ENCODE measurements around the gene SLC6A6. TPM values are rescaled to one million over a fixed set of nuclear protein-coding genes. Genes with fewer than 3 reads are reported as not detected.

Gene SLC6A6
- total and polyA plus RNA-seq, 8 donors = 14.0 to 134 (median 20.8) TPM

- H3K4me1 ChIP-seq = peaks cover 6 to 54% of the 10 kb centered on the region in 2 donors
- TF ChIP-seq, protein P1, sequence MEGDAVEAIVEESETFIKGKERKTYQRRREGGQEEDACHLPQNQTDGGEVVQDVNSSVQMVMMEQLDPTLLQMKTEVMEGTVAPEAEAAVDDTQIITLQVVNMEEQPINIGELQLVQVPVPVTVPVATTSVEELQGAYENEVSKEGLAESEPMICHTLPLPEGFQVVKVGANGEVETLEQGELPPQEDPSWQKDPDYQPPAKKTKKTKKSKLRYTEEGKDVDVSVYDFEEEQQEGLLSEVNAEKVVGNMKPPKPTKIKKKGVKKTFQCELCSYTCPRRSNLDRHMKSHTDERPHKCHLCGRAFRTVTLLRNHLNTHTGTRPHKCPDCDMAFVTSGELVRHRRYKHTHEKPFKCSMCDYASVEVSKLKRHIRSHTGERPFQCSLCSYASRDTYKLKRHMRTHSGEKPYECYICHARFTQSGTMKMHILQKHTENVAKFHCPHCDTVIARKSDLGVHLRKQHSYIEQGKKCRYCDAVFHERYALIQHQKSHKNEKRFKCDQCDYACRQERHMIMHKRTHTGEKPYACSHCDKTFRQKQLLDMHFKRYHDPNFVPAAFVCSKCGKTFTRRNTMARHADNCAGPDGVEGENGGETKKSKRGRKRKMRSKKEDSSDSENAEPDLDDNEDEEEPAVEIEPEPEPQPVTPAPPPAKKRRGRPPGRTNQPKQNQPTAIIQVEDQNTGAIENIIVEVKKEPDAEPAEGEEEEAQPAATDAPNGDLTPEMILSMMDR (IDR thresholded peaks at IDR 0.05) = no peak
- no peaks in the 10 kb centered on the region for H3K9me3 ChIP-seq
- intact Hi-C loops (cut with DNase I) = no loop called here
- no peak for ATAC-seq
- DNase-seq = no peak
- no peaks in the 10 kb centered on the region for H3K36me3 ChIP-seq
- no peaks in the 10 kb centered on the region for H3K27me3 ChIP-seq
- no peak overlapping the region for H3K4me3 ChIP-seq
- peak overlapping the region in 1 of 2 donors; percentile 87 for H3K27ac ChIP-seq
These were observed 25.2 kb upstream of the SLC6A6 start for GRCh38 chr3:14377044-14377837.

- Histone ChIP-seq H3K4me3 (no peak overlapping the region), H3K9me3 (no peaks in the 10 kb centered on the region), H3K27me3 (no peaks in the 10 kb centered on the region), H3K36me3 (no peaks in the 10 kb centered on the region), H3K27ac (peak overlapping the region in 1 of 2 donors; percentile 87), H3K4me1 (peaks cover 3 to 48% of the 10 kb centered on the region in 2 donors)
- TF ChIP-seq, protein P1 (IDR thresholded peaks at IDR 0.05) = no peak
- ATAC-seq = peak; percentile 65
- DNase-seq = peak in 2 of 4 donors; percentile 73 to 83
- intact Hi-C loops (cut with DNase I) = no loop called here
These were observed 24.6 kb upstream of the SLC6A6 start for GRCh38 chr3:14377838-14378169.

DNA sequence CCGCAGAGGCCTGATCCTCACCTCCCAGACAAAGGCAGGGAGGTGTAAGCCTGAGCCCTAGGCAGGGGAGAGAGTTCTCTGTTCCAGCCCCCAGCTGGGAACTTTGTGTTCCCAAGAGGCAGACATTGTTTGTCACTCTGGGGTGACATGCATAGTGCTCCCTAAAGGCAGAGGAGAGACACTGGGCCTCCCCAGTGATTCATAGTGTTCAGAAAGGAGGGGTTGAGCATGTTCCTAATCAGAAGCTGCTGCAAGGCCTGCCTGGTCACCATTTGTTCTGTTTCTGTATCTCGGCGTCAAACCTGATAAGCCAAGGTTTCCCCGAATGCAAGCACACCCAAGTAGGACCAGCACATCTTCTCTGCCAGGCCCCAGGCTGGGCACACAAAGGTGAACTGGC is 24.0 kb upstream of the SLC6A6 start:
- Histone ChIP-seq H3K27ac (peak overlapping the region in 1 of 2 donors; percentile 87), H3K9me3 (no peaks in the 10 kb centered on the region), H3K4me3 (no peak overlapping the region), H3K4me1 (peaks cover 3 to 42% of the 10 kb centered on the region in 2 donors), H3K36me3 (no peaks in the 10 kb centered on the region), H3K27me3 (no peaks in the 10 kb centered on the region)
- TF ChIP-seq, protein P1 (IDR thresholded peaks at IDR 0.05) = no peak
- no peak for ATAC-seq
- DNase-seq = peak in 1 of 4 donors; percentile 12
- intact Hi-C loops (cut with DNase I) = no loop called here

DNA sequence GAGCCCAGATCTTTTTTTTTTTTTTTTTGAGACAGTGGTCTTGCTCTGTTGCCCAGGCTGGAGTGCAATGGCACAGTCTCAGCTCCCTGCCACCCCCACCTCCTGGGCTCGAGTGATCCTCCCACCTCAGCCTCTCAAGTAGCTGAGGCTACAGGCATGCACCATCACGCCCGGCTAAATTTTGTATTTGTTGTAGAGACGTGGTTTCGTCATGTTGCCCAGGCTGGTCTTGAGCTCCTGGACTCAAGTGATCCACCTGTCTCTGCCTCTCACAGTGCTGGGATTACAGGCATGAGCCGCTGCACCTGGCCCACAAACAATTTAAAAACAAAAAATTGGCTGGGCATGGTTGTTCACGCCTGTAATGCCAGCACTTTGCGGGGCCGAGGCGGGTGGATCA is 22.6 kb upstream of the SLC6A6 start:
- H3K9me3 ChIP-seq = no peaks in the 10 kb centered on the region
- ATAC-seq (no peak), DNase-seq (peak in 1 of 4 donors; percentile 31)
- no peaks in the 10 kb centered on the region for H3K27me3 ChIP-seq
- peaks cover 3 to 48% of the 10 kb centered on the region in 2 donors for H3K4me1 ChIP-seq
- TF ChIP-seq, protein P1 (IDR thresholded peaks at IDR 0.05) = no peak
- H3K27ac ChIP-seq = no peak overlapping the region
- no peaks in the 10 kb centered on the region for H3K36me3 ChIP-seq
- intact Hi-C loops (cut with DNase I) = no loop called here
- H3K4me3 ChIP-seq = no peak overlapping the region

GRCh38 chr3:14386254-14386653 is 16.2 kb upstream of the SLC6A6 start:
- no peaks in the 10 kb centered on the region for H3K9me3 ChIP-seq
- peaks cover 1 to 38% of the 10 kb centered on the region in 2 donors for H3K4me1 ChIP-seq
- intact Hi-C loops (cut with DNase I) = no loop called here
- H3K27me3 ChIP-seq = no peaks in the 10 kb centered on the region
- H3K27ac ChIP-seq = no peak overlapping the region
- no peak for DNase-seq
- no peak overlapping the region for H3K4me3 ChIP-seq
- TF ChIP-seq, protein P1 (IDR thresholded peaks at IDR 0.05) = no peak
- no peaks in the 10 kb centered on the region for H3K36me3 ChIP-seq
- ATAC-seq = no peak
